Keratinocyte (primary cell): ENCODE results near the gene CYP26C1. TPM values are rescaled to one million over a fixed set of nuclear protein-coding genes. Genes with fewer than 3 reads are reported as not detected.

Experiments
- DNase-seq: peaks from one replicate; pipeline ENCODE4 v3.0.0-alpha.2; 2011; ENCODE audit warnings: low read depth, missing footprints, low spot score
- FAIRE-seq: peaks from 2 replicates; lab custom pipeline; 2011; peaks lifted over from hg19 to GRCh38; lab: Jason Lieb, UNC
- H2AFZ ChIP-seq: 2 replicates; pipeline ENCODE4 v1.6.0; 2012; ENCODE audit warnings: low read length, control low read depth, inconsistent platforms; ENCODE audit not compliant: control insufficient read depth
- H3K27ac ChIP-seq: 2 replicates; pipeline ENCODE4 v1.5.1; 2011; ENCODE audit warnings: low read length; ENCODE audit not compliant: control insufficient read depth, insufficient read depth
- H3K27me3 ChIP-seq: 3 replicates; pipeline ENCODE4 v1.6.0; 2011; ENCODE audit warnings: low read length; ENCODE audit not compliant: control insufficient read depth, insufficient read depth; ENCODE audit errors: extremely low read depth
- H3K36me3 ChIP-seq, 2 experiments: 2 replicates in 1 of 2; 3 replicates in 1 of 2; pipeline ENCODE4 v1.5.1; 2011; ENCODE audit warnings: low read length in 2 of 2, mild to moderate bottlenecking in 1 of 2; ENCODE audit not compliant: control insufficient read depth in 2 of 2, insufficient read depth in 2 of 2; ENCODE audit errors: extremely low read depth in 1 of 2
- H3K4me1 ChIP-seq: 3 replicates; pipeline ENCODE4 v1.5.1; 2011; ENCODE audit warnings: low read length; ENCODE audit not compliant: control insufficient read depth, insufficient read depth; ENCODE audit errors: extremely low read depth
- H3K4me2 ChIP-seq: 3 replicates; pipeline ENCODE4 v1.6.0; 2011; ENCODE audit warnings: low read depth, low read length; ENCODE audit not compliant: control insufficient read depth, insufficient read depth; ENCODE audit errors: extremely low read depth
- H3K4me3 ChIP-seq, 3 experiments: fragments of 200-600 bp in 1 of 3; sonication (generic) in 1 of 3; 2 replicates in 2 of 3; 3 replicates in 1 of 3; pipeline ENCODE4 v1.5.1; 2011 to 2016; ENCODE audit warnings: low read length in 3 of 3, mild to moderate bottlenecking in 3 of 3, control low read depth in 2 of 3, inconsistent platforms in 1 of 3, low read depth in 1 of 3, mixed read lengths in 1 of 3, mixed run types in 1 of 3, moderate library complexity in 1 of 3; ENCODE audit not compliant: control insufficient read depth in 2 of 3, insufficient read depth in 2 of 3; ENCODE audit errors: extremely low read depth in 1 of 3
- H3K79me2 ChIP-seq: 2 replicates; pipeline ENCODE4 v1.6.0; 2012; ENCODE audit warnings: low read length; ENCODE audit not compliant: control insufficient read depth, insufficient read depth
- H3K9ac ChIP-seq: 3 replicates; pipeline ENCODE4 v1.6.0; 2011; ENCODE audit warnings: low read length; ENCODE audit not compliant: control insufficient read depth, insufficient read depth; ENCODE audit errors: extremely low read depth
- H3K9me1 ChIP-seq: 3 replicates; pipeline ENCODE4 v1.6.0; 2011; ENCODE audit warnings: low read length; ENCODE audit not compliant: control insufficient read depth, insufficient read depth; ENCODE audit errors: extremely low read depth
- H3K9me3 ChIP-seq: 2 replicates; pipeline ENCODE4 v1.5.1; 2012; ENCODE audit warnings: low read depth, low read length; ENCODE audit not compliant: control insufficient read depth
- H4K20me1 ChIP-seq: 3 replicates; pipeline ENCODE4 v1.6.0; 2011; ENCODE audit warnings: low read length; ENCODE audit not compliant: control insufficient read depth, insufficient read depth; ENCODE audit errors: extremely low read depth
- CTCF ChIP-seq, 3 experiments: IDR thresholded peaks in 1 of 3; conservative IDR thresholded peaks in 1 of 3; optimal IDR thresholded peaks in 1 of 3; 2 replicates in 2 of 3; 3 replicates in 1 of 3; pipeline versions ENCODE3 to v1.5.1; 2011; ENCODE audit warnings: low read length in 3 of 3, mild to moderate bottlenecking in 3 of 3, moderate library complexity in 2 of 3, control low read depth in 1 of 3, inconsistent platforms in 1 of 3; ENCODE audit not compliant: insufficient read depth in 2 of 3; ENCODE audit errors: extremely low read depth in 1 of 3
- EZH2 ChIP-seq: IDR thresholded peaks from one replicate; pipeline ENCODE4 v1.6.1; 2012; ENCODE audit warnings: inconsistent platforms, mild to moderate bottlenecking, low read length, moderate library complexity
- dilution Hi-C: fragments of 300-500 bp; cut with MboI; formaldehyde crosslinking; loops from one replicate; pipeline ENCODE4 v1.7.0; 2020; ENCODE audit warnings: low sequenced_read_pairs; ENCODE audit not compliant: extremely low pct_ligation_motif_present
- polyA plus RNA-seq, 5 experiments: library from polyadenylated mRNA; depleted of rRNA in 3 of 5; stranded (reverse) in 3 of 5; stranded (forward) in 1 of 5; unstranded in 1 of 5; fragments of >200 nt; gene quantifications; 1 replicate in 1 of 5; 2 replicates in 3 of 5; 3 replicates in 1 of 5; pipeline versions ENCODE4 v1.2.1 to v1.2.3, GENCODE V29; 2011 to 2012; ENCODE audit warnings: missing spikeins in 2 of 5, low read depth in 1 of 5, low replicate concordance in 1 of 5

CYP26C1 gene
- polyA plus RNA-seq, 1 donor (not counting 4 experiments of a cell fraction or from before 2014, with no cell fraction given), result not detected

DNA sequence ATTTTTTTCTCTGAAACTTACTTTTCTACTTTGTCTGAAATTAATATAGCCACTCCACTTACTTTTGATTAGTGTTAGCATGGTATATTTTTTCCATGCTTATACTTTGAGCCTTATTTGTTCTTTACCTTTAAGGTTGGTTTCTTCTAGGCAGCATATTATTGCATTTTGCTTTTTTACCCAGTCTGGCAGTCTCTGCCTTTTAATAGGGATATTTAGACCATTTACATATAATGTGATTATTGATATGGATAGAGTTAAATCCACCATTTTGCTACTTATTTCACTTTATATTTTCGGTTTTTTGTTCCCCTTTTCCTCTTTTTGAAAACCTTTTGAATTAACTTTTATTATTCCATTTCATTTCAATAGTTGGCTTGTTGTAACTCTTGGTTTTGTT lies 43.4 kb downstream of the CYP26C1 start:
- dilution Hi-C loops, result loop anchor here (25.0 kb wide), 1 partner anchor 183 kb away; no protein-coding TSS in a partner anchor

GRCh38 chr10:93106631-93107072 lies 46.1 kb downstream of the CYP26C1 start:
- no peak overlapping the region for H3K27ac ChIP-seq

More for the DNA sequence above, 43.4 kb downstream of the CYP26C1 start:
- Histone ChIP-seq H3K9me1 (no peaks in the 10 kb centered on the region), H3K4me1 (no peaks in the 10 kb centered on the region), H3K4me2 (no peak overlapping the region), H4K20me1 (no peaks in the 10 kb centered on the region), H3K36me3 (no peaks in the 10 kb centered on the region), H3K9ac (no peak overlapping the region), H3K79me2 (no peaks in the 10 kb centered on the region), H3K4me3 (no peak overlapping the region), H2AFZ (no peak overlapping the region), H3K27me3 (no peaks in the 10 kb centered on the region), H3K27ac (no peak overlapping the region), H3K9me3 (no peaks in the 10 kb centered on the region)
- DNase-seq (no peak), FAIRE-seq (no peak)
- no peak for TF ChIP-seq CTCF (optimal IDR thresholded peaks at IDR 0.05 in 1 of 3, IDR thresholded peaks at IDR 0.05 in 1 of 3, conservative IDR thresholded peaks at IDR 0.05 in 1 of 3; ENCODE audit: extremely low read depth in 1 of 3, insufficient read depth in 2 of 3, low read length in 3 of 3)
- no peak for TF ChIP-seq EZH2

More at GRCh38 chr10:93106631-93107072, 46.1 kb downstream of the CYP26C1 start:
- Histone ChIP-seq H3K4me2 (no peak overlapping the region), H3K9me1 (no peaks in the 10 kb centered on the region), H2AFZ (no peak overlapping the region), H3K9me3 (no peaks in the 10 kb centered on the region), H4K20me1 (no peaks in the 10 kb centered on the region), H3K4me1 (no peaks in the 10 kb centered on the region), H3K27me3 (no peaks in the 10 kb centered on the region), H3K9ac (no peak overlapping the region), H3K79me2 (no peaks in the 10 kb centered on the region), H3K4me3 (no peak overlapping the region), H3K36me3 (no peaks in the 10 kb centered on the region)
- no peak for DNase-seq
- TF ChIP-seq EZH2 (no peak), CTCF (optimal IDR thresholded peaks at IDR 0.05 in 1 of 3, IDR thresholded peaks at IDR 0.05 in 1 of 3, conservative IDR thresholded peaks at IDR 0.05 in 1 of 3; ENCODE audit: extremely low read depth in 1 of 3, insufficient read depth in 2 of 3, low read length in 3 of 3) (no peak)
- dilution Hi-C loops, result loop anchor here (25.0 kb wide), 1 partner anchor 181 kb away; no protein-coding TSS in a partner anchor
- no peak for FAIRE-seq
